NCI-H1694 (cell line): ENCODE data around the gene OTULINL.
A peak's percentile ranks its signal among the peaks of the same experiment; 100 is the strongest.

Source experiments
- DNase-seq: peaks from one replicate; lab custom pipeline; 2025; lab: John Stamatoyannopoulos, UW

The OTULINL gene

DNA sequence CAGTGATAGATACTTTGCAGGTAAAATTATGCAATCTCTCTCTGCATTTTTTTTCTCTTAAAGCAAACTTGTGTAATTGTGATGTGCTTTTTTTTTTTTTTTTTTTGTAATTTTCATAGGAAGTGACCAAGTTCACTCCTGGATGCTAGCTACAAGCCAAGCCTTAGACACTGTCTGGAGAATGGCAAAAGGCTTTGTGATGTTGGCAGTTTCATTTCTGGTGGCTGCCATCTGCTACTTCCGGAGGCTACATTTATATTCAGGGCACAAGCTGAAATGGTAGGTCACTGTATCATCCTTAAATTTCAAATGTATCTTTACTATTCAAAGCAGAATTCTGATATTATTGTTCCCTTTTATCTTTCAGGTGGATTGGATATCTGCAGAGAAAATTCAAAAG is 19.3 kb downstream of the OTULINL start:
- peak; percentile 24 for DNase-seq

DNA sequence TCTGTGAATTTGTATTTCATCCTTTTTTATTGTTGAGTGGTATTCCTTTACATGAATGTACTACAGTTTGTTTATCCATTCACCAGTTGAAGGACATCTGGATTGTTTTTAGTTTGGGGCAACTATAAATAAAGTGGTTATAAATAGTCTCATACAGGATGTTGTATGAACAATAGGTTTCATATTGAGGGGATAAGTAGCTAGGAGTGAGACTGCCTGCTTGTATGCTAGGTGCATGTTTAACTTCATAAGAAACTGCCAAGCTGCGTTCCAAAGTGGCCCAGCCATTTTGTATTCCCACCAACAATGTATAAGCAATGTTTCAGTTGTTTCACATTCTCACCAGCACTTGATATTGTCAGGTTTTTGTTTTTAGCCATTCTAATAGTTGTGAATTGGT is 21.5 kb downstream of the OTULINL start:
- no peak for DNase-seq

DNA sequence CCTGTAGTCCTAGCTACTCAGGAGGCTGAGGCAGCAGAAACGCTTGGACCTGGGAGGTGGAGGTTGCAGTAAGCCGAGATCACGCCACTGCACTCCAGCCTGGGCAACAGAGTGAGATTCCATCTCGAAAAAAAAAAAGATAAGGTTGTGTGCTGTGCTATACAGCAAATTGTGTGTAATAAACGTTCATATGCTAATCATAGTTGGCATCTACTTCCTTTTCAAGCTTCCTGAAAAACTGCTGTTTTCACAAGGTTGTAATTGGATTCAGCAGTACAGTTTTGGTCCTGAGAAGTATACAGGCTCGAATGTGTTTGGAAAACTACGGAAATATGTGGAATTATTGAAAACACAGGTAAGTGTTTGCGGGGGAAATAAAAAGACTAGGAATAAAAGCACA is 25.5 kb downstream of the OTULINL start:
- DNase-seq: no peak

DNA sequence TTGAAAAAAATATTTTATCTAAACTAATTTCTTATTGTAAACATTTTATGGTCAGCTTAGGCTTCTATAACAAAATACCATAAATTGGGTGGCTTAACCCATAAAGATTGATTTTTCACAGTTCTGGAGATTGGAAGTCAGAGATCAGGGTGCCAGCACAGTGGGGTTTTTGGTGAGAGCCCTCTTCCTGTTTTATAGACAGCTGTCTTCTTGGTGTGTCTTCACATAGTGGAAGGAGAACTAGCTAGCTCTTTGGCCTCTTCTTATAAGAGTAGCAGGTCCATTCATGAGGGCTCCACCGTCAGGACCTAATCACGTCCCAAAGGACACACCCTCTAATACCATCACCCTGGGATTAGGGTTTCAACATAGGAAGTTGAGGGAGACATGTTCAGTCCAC is 26.6 kb downstream of the OTULINL start:
- no peak for DNase-seq

DNA sequence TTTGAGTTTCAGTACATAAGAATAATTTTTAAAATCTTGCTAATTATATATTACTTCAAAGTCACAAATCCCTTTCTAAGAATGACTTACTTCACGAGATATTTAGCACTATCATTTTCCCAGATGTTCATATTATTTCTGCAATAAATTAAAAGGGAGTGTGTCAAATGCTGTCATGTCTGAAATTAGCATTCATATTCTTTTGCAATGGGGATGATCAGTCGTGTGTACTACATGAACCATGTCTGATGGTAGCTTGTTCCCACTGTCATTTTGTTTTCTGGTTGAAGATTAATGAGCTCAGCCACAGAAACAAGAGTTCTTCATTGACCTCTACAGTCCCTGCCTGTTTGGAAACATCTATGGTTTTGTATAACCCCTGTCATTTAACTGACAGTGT is 30.1 kb downstream of the OTULINL start:
- DNase-seq: no peak

DNA sequence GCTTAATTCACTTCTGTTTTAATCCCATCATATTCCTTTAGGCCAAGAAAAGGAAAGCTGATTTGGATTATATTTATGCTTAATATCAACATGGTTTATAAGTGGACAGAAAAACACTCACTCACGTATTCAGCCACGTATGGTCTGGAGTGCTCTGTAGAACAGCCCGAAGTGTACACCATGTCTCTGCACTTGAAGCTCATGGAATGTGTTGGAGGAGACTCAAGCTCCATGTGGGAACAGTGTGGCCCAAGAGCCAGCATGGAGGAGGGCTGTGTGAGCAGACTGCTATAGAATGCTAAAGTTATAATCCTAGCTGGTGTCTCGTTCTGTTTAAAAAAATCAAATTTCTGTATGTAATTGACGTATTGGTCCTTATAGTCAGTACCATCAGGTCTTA is 32.9 kb downstream of the OTULINL start:
- DNase-seq: no peak

DNA sequence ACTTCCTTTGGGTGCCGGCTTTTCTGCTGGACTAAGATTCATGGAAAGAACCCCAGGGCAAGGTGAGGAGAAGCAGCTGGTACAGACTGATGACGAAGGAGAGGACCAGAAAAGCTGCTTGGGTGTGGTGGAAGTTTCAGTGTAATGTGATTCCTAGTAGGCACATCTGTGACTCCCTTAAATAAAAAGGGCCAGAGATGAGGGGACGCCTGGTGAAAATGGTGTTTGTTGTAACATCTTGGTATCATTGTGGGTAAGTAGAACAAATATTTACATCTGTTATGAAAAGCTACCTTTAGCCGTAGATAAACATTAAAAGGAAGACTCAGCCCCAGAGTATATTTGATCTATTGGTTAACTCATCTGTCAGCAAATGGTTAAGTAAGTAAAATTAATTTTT is 33.8 kb downstream of the OTULINL start:
- no peak for DNase-seq

DNA sequence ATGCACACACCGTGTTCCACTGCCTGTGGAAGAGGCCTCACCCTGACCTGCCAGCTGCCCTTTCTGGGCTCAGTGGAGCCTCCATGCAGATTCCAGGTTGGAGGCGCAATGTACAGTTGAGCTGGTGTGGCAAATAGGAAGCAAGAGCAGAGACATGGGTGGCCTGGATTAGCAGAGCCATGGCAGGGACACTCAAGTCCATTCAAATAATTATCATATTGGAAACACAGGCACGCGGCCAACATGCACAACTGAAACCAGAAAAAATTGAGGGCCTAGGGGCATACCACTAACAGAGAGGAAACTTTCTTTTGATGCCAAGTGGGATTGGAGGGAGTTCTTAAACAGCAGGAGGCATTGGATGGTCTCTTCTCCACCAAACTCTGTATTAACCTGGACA is 35.8 kb downstream of the OTULINL start:
- DNase-seq: no peak

DNA sequence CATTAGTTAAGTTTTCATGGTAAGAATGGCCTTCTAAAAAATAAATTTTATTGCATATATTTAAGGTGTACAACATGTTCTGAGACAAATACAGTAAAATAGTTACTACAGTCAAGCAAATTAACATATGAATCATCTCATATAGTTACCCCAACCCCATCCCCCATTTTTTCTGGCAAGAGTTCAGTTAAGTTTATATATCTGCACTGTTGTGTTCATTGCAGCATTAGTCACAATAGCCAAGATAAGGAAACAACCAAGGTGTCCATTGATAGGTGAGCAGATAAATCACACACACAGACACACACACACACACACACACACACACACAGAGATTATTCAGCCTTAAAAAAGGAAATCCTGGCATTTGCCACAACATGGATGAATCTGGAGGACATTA is 45.7 kb downstream of the OTULINL start:
- no peak for DNase-seq

DNA sequence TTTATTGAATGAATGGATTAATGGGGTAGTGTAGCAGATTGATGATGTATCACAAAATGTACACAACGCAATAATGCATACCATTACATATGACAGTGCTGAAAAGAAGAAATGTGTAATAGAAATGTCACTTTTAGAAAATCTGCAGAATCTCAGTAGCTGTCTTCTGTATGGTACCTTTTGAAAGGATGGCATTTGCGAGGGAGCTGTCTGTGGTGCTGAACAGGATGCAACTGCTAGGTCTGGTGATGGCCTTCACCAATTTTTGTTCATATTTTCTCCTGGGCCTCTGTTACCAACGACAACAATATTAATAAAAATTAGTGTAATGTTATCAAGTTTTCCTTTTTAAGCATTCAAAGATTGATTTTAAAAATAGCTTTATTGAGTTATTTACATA is 46.8 kb downstream of the OTULINL start:
- no peak for DNase-seq

DNA sequence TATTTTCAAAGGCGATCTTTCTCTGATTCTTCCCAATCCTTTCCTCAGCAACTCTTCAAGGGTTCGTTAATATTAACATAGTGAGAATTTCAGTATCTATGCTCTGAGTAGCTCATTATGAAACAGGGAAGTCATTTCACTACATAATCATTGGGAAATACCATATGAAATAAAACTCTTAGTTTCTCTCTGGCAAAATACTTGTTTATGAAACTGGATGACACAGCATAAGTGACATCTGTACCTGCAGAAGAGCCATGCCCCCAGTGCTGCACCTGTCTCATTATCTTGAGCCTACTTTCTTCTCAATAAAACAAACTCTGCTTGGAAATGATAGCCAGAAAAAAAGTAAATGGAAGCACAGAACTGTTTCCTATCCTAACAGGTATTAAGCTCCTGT is 49.1 kb downstream of the OTULINL start:
- no peak for DNase-seq

DNA sequence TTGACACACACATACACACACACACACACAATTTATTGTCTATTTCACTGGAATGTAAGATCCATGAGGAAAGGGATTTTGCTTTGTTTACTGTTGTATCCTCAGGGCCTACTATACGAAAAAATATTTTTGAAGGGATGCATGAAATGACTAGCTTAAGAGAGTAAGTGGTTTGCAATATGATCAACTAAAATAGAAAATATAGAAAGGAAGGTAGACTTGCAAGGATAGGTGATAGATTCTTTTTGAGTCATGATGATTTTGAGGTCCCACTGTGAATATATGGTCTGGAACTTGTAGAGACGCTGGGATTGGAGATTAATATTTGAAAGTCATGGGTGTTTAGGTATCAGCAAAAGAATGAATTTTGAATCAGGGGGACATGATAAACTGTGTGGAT is 54.1 kb downstream of the OTULINL start:
- no peak for DNase-seq

DNA sequence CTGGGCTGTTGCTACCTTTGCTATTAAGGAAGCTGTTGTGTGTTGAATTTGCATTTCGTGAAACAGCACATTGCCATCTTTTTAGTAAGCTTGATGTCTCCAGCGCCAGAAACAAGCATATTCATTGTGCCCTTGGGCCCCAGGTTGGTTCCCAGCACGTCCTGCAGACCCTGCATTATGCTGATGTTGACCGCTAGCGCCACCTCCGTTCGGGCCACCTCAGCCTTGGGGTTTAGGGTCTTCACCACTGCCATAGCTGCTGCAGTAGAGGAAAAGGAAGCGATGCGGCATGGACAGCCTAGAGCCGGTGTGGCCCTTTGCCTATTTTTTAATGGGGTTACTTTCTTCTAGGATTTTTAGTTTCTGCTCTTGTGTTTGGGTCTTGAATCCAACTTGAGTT is 59.2 kb downstream of the OTULINL start:
- no peak for DNase-seq

DNA sequence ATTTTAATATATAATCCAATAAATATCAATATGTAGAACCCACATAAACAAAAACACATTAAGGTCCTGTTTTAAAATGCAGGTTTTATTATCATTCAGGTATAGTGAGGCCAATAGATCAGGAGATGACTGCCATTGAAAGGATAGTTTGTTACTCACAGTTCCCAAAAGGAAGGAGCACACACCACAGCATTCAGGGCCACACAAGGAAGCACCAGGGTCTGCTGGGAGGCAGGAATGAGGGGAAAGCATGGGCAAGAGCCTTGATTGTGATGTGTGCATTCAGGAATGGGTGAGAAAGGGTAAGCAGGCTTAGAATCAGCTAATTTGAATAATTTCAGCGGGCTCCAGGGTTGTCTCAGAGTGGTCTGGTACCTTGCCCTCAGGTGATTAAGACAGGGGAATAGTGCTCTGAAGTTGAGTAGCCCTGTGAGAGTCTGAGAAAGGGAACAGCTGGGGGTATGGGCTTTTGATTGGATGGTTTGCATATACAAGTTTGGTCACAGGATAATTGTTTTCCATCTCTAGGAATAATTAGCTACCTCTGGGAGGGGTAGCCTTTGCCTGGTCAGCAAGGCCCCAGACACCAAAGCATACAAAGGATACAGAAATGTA is 63.1 kb downstream of the OTULINL start:
- DNase-seq: no peak

DNA sequence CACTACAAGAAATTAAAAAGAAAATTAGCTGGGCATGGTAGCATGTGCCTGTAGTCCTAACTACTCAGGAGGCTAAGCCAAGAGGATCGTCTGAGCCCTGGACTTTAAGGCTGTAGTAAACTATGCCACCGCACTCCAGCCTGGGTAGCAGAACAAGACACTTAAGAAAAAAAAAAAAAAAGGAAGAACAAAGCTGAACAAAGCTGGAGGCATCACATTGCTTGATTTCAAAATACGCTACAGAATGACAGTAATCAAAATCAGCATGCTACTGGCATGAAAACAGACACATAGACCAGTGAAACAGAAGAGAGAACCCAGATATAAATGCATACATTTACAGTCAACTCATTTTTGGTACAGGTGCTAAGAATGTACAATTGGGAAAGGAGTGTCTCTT is 68.5 kb downstream of the OTULINL start:
- no peak for DNase-seq

DNA sequence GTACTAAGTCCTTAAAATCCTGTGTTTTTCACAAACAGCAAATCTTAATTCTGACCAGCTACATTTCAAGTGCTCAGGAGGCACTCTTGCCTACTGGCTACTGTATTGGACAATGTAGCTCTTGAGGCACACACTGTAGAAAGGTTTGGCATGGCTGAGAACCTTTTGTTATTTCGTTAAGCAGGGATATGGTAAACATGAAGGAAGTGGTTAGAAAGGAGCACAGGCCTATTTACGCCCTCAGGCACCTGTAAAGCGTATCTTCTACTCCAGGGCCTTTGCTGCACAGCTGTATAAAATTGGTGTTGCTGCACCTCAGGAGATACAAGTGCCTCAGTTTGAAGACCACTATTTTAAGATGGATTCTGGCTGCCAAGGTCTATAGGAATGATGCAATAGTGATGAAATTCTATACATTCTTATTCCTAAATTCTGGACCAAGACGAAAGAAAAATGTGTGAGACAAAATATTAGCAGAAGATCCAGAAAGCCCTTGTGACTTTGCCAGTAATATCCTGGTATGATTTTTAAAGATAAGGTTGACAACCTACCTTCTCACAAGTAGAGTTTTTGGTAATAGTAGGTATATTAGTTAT is 73.7 kb downstream of the OTULINL start:
- DNase-seq: no peak

DNA sequence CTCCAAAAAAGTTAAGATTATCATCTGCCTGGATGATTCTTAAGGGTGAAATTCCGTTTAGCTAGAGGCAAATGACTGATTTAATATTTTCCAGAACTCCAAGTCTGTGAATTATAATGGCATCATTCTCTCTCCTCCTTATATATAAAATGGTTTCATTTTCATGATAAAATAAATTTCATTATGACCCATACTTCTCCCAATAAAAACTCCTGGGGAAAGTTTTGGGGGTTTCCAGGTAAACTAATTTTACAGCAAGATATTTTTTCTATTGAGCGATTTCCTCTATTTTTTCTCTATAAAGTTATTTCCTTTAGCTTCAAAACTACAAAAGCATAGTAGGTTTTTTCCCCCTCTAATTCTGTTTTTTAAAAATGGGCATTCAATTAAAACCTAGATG is 75.3 kb downstream of the OTULINL start:
- DNase-seq: no peak

DNA sequence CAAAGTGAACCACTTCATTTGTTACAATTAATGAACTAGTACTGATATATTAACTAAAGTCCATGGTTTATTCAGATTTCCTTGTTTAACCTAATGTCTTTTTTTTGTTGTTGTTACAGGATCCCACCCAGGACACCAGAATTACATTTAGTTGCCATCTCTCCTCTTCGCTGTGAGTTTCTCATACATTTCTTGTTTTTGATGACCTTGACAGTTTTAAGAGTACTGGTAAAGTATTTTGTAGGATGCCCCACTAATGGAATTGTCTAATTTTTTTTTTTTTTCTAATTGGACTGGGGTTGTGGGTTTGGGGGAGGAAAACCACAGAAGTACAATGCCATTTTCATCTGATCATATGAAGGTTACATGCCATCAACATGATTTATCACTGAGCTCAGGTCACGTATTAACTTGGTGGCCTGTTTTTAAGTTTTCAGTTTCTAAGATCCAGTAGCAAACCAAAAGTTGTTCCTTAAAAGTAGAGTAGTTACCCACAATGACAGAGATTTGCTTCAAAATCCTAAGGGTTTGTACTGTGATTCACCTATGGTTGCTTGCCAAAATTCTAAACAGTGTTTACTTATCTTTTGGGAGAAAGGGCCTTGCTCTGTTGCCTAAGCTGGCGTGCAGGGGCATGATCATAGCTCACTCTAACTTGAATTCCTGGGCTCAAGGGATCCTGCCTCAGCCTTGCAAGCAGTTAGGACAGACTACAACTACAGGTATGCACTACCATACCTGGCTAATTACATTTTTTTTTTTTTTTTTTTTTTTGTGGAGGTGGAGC is 78.4 kb downstream of the OTULINL start:
- DNase-seq: no peak

DNA sequence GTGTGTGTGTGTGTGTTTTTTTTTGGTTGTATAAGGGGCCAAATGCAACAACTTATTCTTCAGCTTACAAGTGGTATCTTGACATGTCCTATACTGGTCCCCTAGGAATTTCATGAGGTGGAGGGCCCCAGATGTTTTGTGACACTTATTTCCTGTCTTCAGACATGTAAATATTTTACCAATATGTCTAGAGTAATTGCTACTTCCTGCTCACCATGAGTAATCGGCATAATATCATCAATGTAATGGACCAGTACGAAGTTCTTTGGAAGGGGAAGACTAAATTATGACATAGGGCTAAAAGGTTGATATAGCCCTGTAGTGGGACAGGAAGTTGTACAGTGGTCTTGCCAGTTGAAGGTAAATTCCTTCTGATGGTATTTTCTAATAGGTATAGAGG is 79.2 kb downstream of the OTULINL start:
- no peak for DNase-seq
